GM18861 (cell line): Measurements from ENCODE around the gene GFY.

Experiments used
- ATAC-seq: cut with Tn5 transposase; IDR thresholded peaks from one replicate; pipeline ENCODE4 v1.9.1; 2021; ENCODE audit not compliant: unreplicated experiment

The GFY gene

DNA sequence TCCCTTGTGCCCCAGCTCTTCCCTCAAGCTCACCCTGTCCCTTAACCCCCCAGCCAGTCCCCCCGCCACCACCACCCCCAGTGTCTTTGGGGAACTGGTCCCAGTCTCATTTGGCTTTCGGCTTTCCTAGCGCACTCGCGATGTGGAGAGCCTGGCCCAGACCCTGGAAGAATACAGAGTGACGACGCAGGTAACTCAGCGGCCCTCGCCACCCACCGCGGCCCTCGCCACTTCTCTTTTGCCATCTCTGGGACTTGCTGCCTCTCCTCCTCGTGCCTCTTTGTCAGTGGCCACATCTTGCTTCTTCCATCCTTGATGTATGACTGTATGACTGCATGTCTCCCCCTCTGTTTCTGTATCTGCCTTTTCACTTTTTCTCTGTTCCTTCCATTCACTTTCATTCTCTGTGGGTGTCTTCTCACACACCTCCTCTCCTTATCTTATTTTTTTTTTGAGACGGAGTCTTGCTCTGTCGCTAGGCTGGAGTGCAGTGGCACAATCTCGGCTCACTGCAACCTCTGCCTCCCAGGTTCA lies 17.6 kb upstream of the GFY start:
- no peak for ATAC-seq

DNA sequence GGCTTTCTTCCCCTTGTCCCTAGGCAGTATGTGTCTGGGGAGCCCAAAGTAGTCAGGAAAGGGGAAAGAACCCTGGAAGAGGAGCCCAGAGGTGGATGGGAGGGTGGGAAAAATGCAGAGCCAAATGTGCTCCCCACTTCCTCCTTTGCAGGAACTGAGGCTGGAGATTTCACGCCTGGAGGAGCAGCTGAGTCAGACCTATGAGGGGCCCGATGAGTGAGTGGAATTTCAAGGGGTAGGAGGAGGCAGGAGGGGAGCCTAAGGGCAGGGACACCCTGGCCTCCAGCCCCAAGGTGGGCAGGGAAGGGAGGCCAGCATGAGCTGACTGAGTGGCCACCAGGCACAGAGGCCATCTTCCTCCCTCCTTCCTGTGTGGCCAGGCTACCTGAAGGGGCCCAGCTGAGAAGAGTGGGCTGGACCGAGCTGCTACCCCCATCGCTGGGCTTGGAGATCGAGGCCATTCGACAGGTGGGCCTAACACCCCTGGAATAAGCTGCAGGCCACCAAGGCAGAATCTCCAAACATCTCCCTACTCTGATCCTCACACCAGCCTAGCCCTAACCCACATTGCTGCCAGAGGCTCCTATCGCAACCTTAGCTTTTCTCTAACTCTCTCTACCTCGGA lies 16.3 kb upstream of the GFY start:
- no peak for ATAC-seq

DNA sequence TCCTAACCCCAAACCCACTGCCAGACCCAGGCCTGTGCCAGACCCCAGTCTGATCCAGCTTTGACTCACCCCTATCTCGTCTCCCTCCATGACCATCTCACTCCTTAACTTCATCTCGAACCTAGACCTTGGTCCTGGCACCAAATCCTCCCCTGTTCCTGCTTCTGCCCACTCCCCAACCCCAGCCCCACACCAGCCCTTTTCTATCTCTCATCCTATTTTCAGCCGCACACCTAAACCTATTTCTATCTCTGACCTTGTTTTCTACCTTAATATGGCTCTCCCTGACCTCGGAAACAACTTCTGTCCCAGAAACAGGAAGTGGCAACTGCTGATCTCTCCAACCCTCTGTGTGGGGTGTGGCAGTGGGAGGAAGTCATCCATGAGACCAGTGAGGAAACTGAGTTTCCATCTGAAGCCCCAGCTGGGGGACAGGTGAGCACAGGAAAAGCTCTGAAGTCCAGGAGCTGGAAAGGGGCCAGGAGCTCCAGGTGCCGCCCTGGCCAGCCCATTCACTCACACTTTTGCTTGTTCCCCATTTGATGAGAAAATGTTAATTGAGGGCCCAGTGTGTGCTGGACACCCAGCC lies 15.7 kb upstream of the GFY start:
- no peak for ATAC-seq

- no peak for ATAC-seq
Measured at GRCh38 chr19:49411681-49412326, 13.4 kb upstream of the GFY start.

- ATAC-seq = no peak
Measured at GRCh38 chr19:49413348-49413747, 11.8 kb upstream of the GFY start.

GRCh38 chr19:49414256-49414655 lies 10.9 kb upstream of the GFY start:
- no peak for ATAC-seq

DNA sequence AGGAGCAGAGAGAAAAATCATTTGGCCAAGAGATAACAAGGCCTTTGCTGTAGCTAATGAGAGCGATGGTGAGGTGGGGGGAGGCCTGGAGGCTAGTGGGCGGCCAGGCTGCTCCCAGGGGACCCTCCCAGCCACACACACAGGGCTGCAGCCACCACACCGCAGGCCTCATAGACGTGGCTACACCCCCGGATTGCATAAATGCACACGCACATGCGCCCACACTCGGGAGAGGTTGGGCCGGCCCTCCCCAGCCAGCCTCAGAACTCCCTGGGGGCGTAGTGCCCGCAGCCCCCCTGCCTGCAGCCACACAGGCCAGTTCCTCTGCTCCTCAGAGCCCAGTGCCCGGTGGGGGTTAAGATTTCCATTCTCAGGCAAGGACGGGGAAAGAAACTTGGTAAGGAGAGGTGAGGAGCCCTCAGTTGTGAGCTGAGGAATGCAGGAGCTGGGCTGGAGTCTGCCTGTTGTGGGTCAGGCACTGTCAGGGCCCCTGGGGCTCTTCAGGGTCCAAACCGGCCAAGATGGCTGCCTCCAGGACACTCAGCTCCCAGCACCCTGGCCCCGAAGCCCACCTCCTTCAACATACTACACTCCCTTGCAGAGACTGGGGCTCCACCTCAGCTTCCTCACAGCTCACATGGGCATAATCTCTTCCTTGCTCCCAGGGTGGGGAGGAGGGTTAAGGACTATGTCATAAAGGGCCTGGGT lies 9.9 kb upstream of the GFY start:
- no peak for ATAC-seq

- no peak for ATAC-seq
Measured at GRCh38 chr19:49415810-49416200, 9.4 kb upstream of the GFY start.

- no peak for ATAC-seq
Measured at GRCh38 chr19:49417088-49417487, 8.1 kb upstream of the GFY start.

DNA sequence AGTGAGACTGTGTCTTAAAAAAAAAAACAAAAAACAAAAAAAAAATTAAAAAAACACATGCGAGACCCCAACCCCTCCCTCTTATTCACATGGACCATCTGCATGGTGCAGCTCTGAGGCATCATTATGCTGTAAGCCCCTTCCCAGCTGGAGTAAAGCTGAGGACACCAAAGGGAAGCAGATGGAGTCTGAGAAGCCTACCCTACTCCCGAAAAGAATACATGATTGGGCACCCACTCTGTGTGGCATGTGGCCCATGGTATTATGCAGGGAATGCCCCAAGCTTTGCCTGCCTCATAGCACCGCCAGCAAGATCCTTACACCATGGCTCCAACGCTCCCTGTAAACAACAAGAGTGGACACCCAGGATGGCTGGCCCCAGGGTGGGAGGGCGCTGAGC lies 6.7 kb upstream of the GFY start:
- ATAC-seq = no peak

DNA sequence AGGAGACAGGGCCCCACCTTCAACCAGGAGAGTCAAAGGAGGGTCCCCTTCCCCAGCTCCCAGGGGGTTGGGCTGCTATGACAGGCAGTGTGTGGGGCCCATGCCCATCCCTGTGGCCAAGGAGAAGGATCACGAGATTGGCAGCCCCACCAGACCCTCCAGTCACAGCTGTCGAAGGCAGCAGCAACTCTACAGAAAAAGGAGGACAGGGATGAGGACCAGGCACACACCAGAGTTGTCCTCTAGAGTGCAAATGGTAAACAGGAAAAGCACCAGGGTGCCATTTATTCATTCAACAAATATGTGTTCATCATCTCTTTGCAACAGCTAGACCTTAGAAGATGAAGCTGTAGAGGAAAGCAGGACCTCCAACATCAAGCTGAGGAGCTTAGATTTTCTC lies 6.0 kb upstream of the GFY start:
- no peak for ATAC-seq

DNA sequence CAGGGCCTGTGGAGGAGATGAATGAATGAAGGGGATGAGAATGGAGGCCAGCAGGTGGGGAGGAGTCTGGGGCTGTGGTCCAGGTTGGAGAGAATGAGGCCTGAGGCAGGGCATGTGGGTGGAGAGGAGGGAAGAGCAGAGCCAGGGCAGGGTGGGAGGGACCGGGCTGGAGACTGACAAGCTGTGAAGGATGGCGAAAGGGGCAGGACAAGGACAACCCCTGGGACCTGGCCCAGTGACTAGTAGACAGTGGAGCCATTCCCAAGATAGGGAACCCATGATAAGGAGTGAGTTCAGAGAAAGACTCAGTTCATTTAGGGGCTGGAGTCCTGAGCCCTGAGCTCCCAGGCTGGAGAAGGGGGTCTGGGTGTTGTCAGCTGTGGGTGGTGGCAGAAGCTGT lies 5.0 kb upstream of the GFY start:
- ATAC-seq = no peak

- ATAC-seq = no peak
Measured at GRCh38 chr19:49421039-49421877, 3.9 kb upstream of the GFY start.

DNA sequence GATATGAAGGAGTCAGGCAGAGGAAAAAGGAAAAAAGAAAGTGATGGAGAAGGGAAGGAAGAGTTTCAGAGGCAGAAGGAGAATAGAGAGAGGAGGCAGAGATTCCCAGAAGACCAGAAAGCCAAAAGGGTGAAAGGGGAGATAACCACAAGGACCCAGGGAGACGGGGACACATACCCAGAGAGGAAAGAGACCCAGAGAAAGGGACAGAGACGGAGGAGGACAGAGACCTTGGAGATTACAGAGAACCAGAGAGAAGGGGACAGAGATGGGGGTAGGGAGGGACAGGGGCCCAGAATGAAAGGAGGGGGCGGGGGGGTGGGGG lies 3.3 kb upstream of the GFY start:
- no peak for ATAC-seq

DNA sequence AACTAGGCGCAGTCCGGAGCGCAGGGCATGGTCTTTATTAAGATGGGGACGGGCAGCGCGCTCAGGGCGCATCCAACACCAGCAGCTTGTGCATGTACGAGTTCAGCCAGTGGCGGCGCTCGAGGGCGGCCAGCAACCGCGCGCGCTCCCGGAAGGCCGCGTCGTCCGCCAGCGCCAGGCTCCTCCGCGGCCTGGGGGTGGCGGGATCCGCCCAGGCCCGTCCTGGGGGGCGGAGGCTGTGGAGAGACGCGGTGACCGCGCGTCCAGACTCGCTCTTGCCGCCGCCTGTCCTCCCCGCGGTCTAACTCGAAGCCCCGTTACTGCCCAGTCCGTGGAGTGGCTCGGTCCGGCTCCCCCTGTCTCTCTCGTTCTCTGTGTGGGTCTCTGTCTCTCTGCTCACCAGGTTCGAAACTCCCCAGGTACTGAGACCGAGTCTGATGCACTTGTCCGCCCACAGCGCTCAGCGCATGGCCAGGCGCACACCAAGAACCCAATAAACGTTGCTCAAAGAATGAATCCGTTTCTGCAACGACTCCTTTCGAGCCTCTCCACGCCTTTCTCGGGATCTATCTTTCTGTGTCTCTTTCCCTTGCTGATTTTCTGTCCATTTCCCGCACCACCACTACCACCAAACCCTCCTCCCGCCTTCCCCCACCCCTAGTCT lies 2.6 kb upstream of the GFY start:
- ATAC-seq = no peak

GRCh38 chr19:49423071-49423984 lies 1.9 kb upstream of the GFY start, which contains the start of gene PTH2:
PTH2 (minus strand) TSS chr19:49423441; CDS start chr19:49423339, 102 bp downstream.
- no peak for ATAC-seq

DNA sequence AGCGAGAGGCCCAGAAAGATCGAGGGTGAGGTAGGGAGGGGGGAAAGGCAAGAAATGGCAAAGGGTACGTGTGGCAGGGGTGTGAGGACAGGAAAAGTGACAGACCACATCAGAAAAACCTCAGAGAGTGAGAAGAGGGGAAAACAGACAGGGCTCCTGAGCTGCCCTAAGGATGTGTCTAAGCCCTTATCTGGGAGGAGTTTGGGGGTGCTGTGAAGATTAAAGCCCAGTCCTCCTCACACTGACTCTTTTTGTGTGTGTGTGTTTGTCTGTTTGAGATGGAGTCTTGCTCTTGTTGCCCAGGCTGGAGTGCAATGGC lies 1.2 kb upstream of the GFY start:
- ATAC-seq = no peak

- no peak for ATAC-seq
Measured at GRCh38 chr19:49425922-49426592, 869 bp downstream of the GFY start.

DNA sequence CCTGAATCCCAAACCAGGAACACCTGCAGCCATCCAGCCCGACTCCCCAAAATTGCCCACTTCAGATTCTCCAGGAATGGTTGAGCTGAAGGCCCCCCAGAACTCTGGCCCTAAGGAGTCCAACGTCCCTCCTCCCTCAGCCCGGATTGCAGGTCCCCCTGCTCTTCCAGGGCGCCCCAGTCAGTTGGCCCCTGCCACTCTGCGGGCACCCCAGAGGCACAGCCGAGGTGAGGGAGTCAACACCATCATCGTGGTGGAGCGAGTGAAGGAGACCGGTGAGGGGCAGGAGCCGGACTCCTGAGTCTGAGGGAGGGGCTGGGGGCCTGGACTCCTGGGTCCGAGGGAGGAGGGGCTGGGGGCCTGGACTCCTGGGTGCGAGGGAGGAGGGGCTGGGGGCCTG lies 2.2 kb downstream of the GFY start:
- ATAC-seq = no peak
